ENCODE measurements around the gene CPED1.

- no peak for TF ChIP-seq CTCF (IDR thresholded peaks at IDR 0.05)
- no peak for TF ChIP-seq POLR2A (IDR thresholded peaks at IDR 0.05)
- no peak for TF ChIP-seq POLR2AphosphoS5 (IDR thresholded peaks at IDR 0.05)
- no peak for TF ChIP-seq EP300 (IDR thresholded peaks at IDR 0.05; ENCODE audit: low read depth)
Observed at GRCh38 chr7:121205777-121206176, 217.3 kb downstream of the CPED1 start.

All from transverse colon (tissue), 4 donors.